DLD1 (cell line): Measurements from ENCODE around the gene LBH.

ENCODE experiments used
- in situ Hi-C: cut with HindIII; loops from 2 replicates; pipeline ENCODE4 v1.10.0; 2017; ENCODE audit warnings: low sequenced_read_pairs

Gene LBH

DNA sequence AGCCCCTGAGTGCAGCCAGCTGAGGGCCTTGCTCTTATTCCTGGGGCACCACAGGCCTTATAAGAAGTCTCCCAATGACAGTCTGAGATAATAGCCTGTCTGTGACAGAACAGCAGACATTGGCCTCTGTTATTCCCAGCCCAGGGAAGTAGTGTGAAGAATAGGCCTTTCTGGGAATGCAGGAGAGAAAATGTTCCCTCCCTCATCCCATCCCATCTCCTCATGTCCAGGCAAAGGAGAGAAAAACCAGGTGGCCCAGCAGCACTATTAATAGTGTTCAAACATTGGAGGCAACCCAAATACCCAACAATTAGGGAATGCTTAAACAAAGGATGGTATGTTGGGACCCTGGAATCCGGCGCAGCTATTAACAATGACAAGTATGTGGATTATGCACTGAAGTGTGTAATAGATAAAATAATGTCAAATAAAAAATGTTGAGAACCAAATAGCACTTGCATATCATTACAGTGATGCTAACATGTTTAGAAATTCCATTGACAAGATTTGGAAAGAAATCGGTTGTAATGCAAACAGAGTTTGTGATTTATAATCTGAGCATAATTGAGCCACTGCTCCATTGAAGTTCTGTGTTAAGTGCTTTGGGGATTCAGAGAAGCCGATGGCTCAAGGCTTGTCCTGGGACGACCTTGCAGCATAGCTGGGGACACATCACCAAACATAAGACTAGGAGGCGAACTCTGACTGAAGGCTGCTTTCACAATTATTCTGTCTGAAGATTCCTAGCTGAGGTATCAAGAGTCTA, 69.3 kb downstream of the LBH start:
- in situ Hi-C loops = no loop called here

DNA sequence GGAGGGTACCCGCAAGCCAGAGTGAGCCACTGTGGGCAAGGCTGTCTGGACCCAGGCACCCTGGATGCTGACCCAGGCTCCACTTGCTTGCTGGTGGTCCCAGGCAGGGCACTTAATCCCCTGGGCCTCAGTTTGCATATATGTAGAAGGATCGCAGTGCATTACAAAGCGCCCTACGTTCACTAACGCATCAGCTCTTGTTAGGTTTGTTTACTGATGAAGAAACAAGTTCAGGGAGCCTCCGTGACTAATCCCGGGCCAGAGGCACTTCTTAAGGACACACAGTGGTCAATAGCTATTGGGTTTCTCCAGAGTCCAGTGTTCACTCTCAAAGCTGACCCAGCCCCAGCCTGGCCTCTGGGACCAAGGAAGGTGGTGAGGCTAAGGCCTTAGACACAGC, 70.2 kb downstream of the LBH start:
- in situ Hi-C loops = no loop called here

DNA sequence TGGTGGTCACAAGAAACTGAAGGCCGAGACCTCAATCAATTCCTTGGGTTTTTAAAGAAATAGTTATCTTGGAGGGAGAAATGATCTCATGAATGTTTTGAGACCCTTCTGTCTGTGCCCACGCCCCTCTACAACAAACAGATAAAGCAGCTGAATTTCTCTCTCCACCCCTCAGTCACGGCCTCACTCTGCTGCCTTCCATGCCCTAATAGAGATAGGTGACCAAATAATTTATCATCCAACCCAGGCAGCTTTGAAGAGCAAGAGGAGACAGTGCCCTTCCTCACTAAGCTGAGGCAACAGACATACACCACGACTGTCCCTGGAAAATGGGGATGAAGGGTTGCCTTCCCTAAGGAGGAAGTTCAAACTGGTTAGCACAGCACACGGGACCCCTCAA, 71.2 kb downstream of the LBH start:
- in situ Hi-C loops = no loop called here

DNA sequence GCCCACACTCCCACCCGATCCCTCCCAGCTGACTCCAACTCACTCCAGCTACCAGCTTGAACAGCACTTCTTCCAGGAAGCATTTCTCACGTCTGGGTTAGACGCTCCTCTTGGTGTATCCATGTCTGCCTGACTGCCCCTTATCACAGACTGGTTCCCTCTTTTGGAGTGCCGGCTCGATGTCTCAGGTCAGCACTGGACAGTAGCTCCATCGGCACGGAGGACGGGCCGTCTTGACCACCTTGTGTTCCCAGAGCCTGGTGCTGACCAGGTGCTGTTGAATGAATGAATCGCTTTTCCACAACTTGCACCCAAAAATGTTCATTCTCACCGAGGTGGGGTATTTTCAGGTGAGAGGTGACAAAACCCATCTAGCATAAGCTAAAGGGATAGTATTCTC, 71.8 kb downstream of the LBH start:
- in situ Hi-C loops = no loop called here

DNA sequence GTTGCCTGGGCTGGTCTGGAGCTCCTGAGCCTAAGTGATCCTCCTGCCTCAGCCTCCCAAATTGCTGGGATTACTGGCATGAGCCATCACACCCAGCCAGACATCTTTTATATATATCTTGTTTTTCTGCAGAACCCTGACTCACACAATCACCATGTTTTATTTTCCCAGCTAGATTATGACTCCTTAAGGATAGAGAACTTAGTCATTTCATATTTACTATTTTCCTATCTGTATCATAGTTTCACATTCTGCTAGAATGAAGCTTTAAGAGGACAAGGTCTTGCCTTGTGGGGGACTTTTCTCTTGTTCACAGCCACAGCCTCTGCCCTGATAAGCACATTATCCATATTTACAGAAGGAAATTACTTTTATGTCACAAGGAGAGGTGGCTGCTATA, 73.9 kb downstream of the LBH start:
- in situ Hi-C loops = no loop called here

DNA sequence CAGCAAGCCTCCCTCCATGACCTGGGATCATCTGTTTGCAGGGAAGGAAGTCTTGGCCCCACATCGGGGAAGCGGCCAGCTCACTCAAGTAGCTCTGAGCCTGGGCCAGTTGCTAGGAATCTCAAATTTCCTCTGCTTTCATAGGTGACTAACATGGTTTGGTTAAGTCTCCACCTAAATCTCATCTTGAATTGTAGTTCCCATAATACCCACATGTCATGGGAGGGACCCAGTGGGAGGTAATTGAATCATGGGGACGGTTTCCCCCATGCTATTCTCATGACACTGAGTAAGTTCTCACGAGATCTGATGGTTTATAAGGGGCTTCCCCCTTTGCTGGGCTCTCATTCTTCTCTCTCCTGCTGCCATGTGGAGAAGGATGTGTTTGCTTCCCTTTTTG, 75.2 kb downstream of the LBH start:
- in situ Hi-C loops = no loop called here

DNA sequence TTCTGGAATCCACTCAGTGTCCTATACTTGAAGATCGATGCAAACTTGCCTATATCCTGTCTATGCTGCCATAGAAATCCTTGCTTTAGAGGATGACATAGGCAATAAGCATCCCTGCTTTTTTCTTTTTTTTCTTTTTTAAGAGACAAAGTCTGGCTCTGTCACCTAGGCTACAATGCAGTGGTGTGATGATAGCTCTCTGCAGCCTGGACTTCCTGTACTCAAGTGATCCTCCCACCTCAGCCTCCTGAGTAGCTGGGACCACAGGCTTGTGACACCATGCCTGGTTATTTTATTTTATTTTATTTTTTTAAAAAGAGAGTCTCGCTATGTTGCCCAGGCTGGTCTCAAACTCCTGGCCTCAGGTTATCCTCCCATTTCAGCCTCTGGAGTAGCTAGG, 76.9 kb downstream of the LBH start:
- in situ Hi-C loops = no loop called here
